B cell (primary cell): ENCODE measurements around the gene GNAT2.

Source experiments
- CTCF ChIP-seq: fragments of 200-600 bp; IDR thresholded peaks from one replicate; pipeline ENCODE4 v1.8.0; 2022; ENCODE audit warnings: antibody characterized with exemption, mild to moderate bottlenecking
- EZH2 ChIP-seq: IDR thresholded peaks from 2 replicates; pipeline ENCODE4 v1.6.1; 2012; ENCODE audit warnings: borderline replicate concordance, low read depth, mild to moderate bottlenecking, moderate library complexity, low read length; ENCODE audit not compliant: insufficient read depth, poor library complexity, severe bottlenecking

- no peak for TF ChIP-seq CTCF
- TF ChIP-seq EZH2, result no peak
Measured at GRCh38 chr1:109636201-109636952, 17.0 kb upstream of the GNAT2 start.
